Measurements from ENCODE around the gene ZC3H10. TPM values are rescaled to one million over a fixed set of nuclear protein-coding genes. Genes with fewer than 3 reads are reported as not detected.

The ZC3H10 gene
- total and polyA plus RNA-seq, 2 of the 13 experiments (the other 11 are each of a cell fraction or from before 2014, with no cell fraction given), result 0.70 to 2.3 TPM

- TF ChIP-seq ZNF710 (CRISPR knock-in tag; IDR thresholded peaks at IDR 0.05; ENCODE audit: borderline replicate concordance), result 0 out of 2 replicates have a peak, but pooled peaks have one; percentile 36
- no peak for TF ChIP-seq MTF1 (CRISPR knock-in tag; IDR thresholded peaks at IDR 0.05)
- peak; percentile 31; the same call in 1 of the 2 replicates for TF ChIP-seq TFE3 (CRISPR knock-in tag; IDR thresholded peaks at IDR 0.05)
- TF ChIP-seq HES4 (CRISPR knock-in tag; IDR thresholded peaks at IDR 0.05; ENCODE audit: borderline replicate concordance), result no peak
- TF ChIP-seq PATZ1 (CRISPR knock-in tag; IDR thresholded peaks at IDR 0.05), result peak; percentile 97
- peak; percentile 43; the same call in 1 of the 2 replicates for TF ChIP-seq ZNF160 (CRISPR knock-in tag; IDR thresholded peaks at IDR 0.05)
- TF ChIP-seq SP1 (IDR thresholded peaks at IDR 0.05), result no peak
- no peak; the same call in 1 of the 2 replicates for TF ChIP-seq SP1 (CRISPR knock-in tag; IDR thresholded peaks at IDR 0.05)
- TF ChIP-seq ARID4A (CRISPR knock-in tag; IDR thresholded peaks at IDR 0.05; ENCODE audit: borderline replicate concordance), result peak; percentile 25; the same call in 1 of the 2 replicates
- TF ChIP-seq TFDP2 (CRISPR knock-in tag; IDR thresholded peaks at IDR 0.05), result peak; percentile 51; the same call in 1 of the 2 replicates
- TF ChIP-seq ZNF773 (CRISPR knock-in tag; IDR thresholded peaks at IDR 0.05; ENCODE audit: borderline replicate concordance), result no peak
- 0 out of 2 replicates have a peak, but pooled peaks have one; percentile 10 for TF ChIP-seq HNRNPL (IDR thresholded peaks at IDR 0.05; ENCODE audit: low read depth, low read length)
- TF ChIP-seq RAD21 (CRISPR knock-in tag; IDR thresholded peaks at IDR 0.05), result peak; percentile 30; the same call in 1 of the 2 replicates
- peak; percentile 46 for TF ChIP-seq KAT8 (CRISPR knock-in tag; IDR thresholded peaks at IDR 0.05)
- 0 out of 2 replicates have a peak, but pooled peaks have one; percentile 11 for TF ChIP-seq FOXA3 (CRISPR knock-in tag; IDR thresholded peaks at IDR 0.05)
- no peak for TF ChIP-seq ZNF577 (CRISPR knock-in tag; IDR thresholded peaks at IDR 0.05; ENCODE audit: borderline replicate concordance, low read depth)
- no peak for TF ChIP-seq ZNF589 (CRISPR knock-in tag; conservative IDR thresholded peaks at IDR 0.05)
- no peak for TF ChIP-seq PPARG (CRISPR knock-in tag; conservative IDR thresholded peaks at IDR 0.05)
Measured at GRCh38 chr12:56157201-56158028, 39.3 kb downstream of the ZC3H10 start (continued).

Measured in HepG2 (cell line).